ENCODE measurements around the gene ANXA1.

ANXA1 gene

GRCh38 chr9:73151653-73152542, at the start of gene ANXA1:
ANXA1 (plus strand) TSS chr9:73151865; CDS start chr9:73158536, 6,671 bp downstream.
- DNase-seq: no peak

DNA sequence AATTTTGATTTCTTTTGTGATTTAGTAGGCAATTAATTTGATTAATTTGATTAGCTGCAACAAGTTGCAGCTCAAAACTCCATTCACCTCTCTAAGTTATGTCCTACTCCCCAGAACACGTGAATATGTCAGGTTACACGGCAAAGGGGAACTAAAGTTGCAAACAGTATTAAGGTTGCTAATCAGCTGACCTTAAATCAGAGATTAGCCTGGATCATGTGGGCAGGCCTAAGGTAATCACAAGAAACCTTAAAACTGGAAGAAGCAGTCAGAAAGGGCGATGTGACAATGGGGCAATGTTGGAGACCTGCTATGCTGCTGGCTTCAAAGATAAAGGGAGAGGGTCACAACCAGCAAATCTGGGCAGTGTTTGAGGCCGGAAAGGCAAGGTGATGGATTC, 47.3 kb upstream of the ANXA1 start:
- DNase-seq: no peak

GRCh38 chr9:73104921-73105320, 46.7 kb upstream of the ANXA1 start:
- DNase-seq: no peak

- DNase-seq: peak; percentile 52 to 68
Observed at GRCh38 chr9:73107489-73108069, 44.1 kb upstream of the ANXA1 start.

GRCh38 chr9:73114058-73114457, 37.6 kb upstream of the ANXA1 start:
- DNase-seq: no peak

DNA sequence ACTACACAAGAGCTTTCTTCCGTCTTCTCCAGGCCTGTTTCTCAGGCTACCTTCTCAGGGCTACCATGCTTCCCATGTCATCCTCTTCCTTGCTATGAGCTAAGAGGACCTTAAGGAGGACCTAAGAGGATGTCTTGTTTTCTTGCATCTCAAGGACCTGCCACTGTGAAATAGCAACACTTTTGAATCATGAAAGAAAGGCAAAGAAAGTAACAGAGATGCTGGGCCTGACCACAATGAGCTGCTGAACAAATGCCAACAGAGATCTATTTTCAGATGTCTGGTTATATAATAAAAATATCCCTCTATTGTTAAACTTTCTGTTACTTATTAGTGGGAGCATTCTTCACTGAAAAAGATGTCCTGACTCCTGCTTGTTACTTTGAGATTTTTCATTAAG, 36.7 kb upstream of the ANXA1 start:
- no peak for DNase-seq

- DNase-seq: no peak
Observed at GRCh38 chr9:73116031-73116430, 35.6 kb upstream of the ANXA1 start.

DNA sequence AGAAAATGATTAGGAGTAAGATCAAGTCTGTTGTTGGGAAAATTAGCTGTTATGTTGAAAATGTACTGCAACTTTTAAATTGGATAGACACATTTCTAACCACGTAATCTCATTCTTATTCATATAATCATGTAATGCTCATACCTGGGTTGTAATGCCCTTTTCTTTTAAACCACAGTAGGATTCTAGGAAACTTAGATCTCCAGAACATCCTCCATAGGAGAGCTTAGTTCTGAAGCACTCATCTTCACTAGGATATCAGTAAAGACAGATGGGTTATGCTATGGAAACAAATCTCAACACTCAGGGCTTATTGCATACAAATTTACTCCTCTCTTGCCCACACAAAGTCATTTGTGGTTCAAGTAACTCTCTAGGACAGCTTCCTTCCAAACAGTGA, 34.8 kb upstream of the ANXA1 start:
- DNase-seq: no peak

- no peak for DNase-seq
Observed at GRCh38 chr9:73118286-73118685, 33.4 kb upstream of the ANXA1 start.

- DNase-seq: no peak
Observed at GRCh38 chr9:73118898-73119554, 32.6 kb upstream of the ANXA1 start.

- DNase-seq: no peak
Observed at GRCh38 chr9:73121375-73121935, 30.2 kb upstream of the ANXA1 start.

DNA sequence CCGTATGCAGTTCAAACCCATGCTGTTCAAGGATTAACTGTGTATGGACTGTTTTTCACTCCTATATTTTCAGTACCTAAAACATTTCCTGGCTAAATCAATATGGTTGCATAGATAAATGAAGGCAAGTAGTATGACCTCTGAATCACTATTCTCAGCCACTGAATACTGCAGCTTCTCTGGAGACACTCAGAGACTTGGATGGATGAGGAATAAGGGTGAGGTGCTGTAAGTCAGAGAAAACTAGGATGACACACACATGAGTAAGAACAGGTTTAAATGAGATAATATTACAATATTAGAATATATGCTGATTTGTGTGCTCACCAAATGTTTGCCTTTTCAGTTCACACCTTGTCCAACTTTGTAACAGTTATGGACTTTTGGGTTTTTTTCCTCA, 26.0 kb upstream of the ANXA1 start:
- no peak for DNase-seq

DNA sequence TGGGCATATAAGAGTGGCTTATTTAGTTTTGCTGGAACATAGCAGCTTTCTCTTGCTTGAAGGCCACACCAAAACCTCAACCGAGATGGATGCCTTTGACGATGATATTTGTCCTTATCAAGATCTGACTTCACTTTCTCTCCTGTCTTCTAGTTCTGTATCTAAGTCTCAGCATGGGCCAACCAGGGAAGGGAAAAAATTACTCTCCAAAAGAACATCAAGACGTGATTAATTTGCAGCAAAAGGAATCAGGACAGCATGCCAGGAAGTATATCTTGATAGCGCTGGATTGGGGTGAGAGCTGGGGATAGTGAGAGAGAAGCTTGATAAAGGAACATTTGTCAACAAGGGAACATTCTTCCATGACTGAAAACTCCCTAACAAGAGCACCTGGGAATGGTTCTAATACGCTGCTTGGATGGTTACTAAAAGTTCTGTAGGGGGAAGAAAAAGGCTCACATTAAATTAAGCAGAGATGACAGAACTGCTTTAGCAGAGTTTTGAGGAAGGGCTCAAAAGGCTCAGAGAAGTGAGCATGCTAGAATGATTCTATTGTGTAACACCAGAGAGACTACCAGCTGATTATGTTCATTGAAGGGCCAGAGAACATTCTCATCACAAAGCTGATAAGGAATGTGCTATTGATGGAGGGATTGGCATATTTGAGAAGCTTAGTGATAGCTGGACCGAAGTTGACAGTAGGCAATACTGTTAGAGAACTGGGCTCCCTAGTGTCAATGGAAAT, 21.6 kb upstream of the ANXA1 start:
- no peak for DNase-seq

DNA sequence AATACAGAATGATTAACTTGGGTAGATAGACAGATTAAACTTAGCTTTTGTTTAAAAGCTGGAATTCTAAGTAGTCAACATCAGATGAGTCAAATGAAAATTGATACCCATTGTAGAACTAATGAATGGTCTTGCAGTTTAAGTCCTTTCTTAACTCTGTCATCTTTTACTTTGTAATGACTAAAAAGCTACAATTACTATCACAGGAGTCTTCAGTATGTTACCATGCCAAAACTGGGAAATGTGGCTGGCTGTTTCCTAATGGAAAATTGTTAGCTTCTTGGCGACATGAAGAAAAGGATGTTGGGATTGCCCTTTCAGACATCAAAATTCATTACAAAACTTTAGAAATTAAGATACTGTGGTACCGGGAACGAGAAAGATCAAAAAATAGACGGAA, 20.2 kb upstream of the ANXA1 start:
- no peak for DNase-seq

DNA sequence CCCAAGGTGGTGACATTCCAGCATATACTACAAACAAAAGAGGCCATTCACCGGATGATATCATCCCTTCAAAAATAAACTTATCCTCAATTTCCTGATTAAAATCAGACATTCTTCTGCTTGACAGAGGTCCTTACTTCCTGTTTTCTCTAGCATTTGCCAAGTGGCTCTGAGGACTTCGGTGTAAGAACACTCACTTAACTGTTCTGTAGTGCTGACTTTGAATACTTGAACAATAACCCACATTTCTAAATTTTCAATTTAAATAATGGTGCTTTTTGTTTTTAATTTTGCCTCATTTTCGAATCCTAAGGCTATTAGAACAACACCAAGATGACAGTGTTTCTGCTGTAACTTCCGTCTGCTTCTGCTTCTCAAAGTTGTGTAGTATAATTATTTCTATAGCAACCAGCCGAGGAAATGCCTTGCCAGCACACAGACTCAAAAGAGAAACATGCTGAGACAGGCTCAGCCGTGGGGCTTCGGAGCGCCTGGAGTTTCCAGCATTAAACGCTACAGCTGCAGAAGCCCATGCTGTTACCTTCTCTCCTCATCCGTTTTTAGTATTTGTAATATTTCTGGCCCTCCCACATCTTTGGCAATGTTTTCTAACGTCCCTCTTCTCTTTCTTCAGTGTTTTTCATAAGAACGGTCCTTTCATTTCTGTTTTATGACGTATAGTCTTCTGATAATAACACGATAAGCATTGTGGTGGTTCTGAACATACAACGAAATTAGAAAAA, 19.5 kb upstream of the ANXA1 start:
- DNase-seq: peak; percentile 56 to 65

DNA sequence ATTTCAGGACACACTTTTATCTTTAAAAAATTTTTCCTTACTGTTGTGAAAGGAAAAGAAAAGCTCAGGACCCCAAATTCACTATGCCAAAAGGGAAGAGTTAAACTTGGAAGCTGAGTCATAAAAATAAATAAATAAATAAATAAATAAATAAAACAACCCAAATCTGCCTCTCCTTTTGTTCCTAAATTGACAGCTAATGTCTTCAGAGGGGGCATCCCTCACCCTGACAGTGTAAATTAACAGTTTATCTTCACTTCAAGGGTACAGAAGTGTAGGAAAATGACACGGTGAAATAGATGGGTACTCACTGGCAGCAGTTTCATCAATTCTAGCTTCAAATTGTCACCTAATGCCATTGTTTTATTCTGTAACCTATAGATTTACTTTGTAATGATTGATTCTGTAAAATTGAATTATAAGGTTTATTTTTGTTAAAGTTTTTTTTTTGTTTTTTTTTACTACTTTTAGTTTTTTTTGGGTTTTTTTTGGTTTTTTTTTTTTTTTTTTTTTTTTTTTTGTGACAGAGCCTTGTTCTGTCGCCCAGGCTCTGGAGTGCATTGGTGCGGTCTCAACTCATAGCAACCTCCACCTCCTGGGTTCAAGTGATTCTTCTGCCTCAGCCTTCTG, 18.5 kb upstream of the ANXA1 start:
- DNase-seq: no peak

GRCh38 chr9:73133921-73134407, 17.7 kb upstream of the ANXA1 start:
- no peak for DNase-seq

GRCh38 chr9:73135394-73135793, 16.3 kb upstream of the ANXA1 start:
- DNase-seq: no peak

DNA sequence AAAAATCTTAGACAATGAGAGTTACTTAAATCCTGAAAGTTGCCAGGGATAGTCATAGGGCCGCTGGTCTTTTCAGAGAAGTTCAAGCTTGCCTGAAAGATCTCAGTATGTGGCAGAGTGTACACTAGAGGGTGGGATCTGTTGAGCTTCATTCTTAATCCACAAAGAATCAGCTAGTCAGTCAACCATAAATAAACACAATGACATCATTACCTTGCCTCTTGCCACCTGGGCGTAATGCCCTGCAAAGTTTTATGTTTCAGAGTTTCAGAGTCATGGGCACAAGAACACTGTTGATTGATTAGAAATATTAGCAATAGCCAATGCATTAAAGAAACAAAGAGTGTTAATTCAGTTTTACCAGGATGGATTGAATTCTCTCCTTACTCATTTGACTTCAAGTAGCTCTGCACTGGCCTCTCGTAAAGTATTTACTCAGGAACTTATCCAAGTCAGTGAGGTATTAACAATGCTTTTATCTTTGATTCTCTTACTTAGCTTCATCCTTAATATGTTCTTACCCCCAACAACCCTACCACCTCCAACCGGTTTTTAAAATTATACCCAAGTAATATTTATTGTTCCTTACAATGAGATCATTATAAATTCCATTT, 14.3 kb upstream of the ANXA1 start:
- no peak for DNase-seq

GRCh38 chr9:73137914-73138313, 13.8 kb upstream of the ANXA1 start:
- DNase-seq: no peak

GRCh38 chr9:73138516-73138915, 13.1 kb upstream of the ANXA1 start:
- DNase-seq: no peak

All from stimulated activated CD4-positive, alpha-beta T cell treated with anti-CD3 and anti-CD28 coated beads, Interleukin-2, amount 100 ng/mL, for 24 hours (primary cell).